Retinal pigment epithelial cell (primary cell): ENCODE results near the gene C11orf52.

Experiments used
- DNase-seq: peaks from one replicate; pipeline ENCODE4 v3.0.0-alpha.2; 2010; ENCODE audit warnings: low read depth
- H3K4me3 ChIP-seq: 2 replicates; pipeline ENCODE4 v1.5.1; 2011; ENCODE audit warnings: mild to moderate bottlenecking, low read length, control low read depth, moderate library complexity
- TF ChIP-seq, protein P1 (sequence below): conservative IDR thresholded peaks from 2 replicates; pipeline ENCODE4 v1.5.1; 2011; ENCODE audit warnings: low read depth, low read length, control low read depth, inconsistent platforms

Gene C11orf52

DNA sequence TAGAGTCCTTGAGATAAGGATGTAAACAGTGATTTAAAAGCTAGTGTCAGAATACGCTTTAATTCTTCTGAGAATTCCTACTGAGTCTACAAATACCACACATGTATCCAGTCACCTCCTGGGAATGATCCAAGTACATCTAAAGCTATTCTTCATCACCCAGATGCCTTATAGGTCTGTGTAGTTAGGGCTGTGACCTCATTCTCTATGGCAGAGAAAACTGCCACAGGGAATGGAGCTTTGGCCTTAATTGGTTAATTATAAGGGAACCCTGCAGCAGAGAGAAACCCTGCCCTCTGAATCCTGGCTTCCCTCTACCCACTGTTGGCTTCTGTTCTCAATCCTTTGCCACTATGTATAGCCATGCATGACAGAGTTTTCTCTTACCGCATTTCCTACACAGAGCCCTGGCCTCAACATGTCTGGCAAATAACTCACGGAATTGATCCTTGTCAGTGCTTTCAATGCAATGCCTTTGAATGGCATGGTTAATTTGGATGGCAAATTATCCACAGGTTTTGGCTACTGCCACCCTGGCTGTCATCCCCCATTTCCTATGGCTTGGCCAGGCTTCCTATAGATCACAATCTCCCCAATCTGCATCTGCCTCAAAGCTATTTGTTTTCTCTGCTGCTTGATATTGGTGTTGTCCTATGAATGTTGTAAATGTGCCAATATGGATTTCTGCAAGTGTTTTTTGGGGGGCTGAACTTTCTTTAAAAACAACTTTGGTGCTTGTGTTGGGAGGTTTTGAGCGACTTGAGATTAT is 21.3 kb downstream of the C11orf52 start:
- peak; percentile 72 for DNase-seq
- TF ChIP-seq, protein P1, sequence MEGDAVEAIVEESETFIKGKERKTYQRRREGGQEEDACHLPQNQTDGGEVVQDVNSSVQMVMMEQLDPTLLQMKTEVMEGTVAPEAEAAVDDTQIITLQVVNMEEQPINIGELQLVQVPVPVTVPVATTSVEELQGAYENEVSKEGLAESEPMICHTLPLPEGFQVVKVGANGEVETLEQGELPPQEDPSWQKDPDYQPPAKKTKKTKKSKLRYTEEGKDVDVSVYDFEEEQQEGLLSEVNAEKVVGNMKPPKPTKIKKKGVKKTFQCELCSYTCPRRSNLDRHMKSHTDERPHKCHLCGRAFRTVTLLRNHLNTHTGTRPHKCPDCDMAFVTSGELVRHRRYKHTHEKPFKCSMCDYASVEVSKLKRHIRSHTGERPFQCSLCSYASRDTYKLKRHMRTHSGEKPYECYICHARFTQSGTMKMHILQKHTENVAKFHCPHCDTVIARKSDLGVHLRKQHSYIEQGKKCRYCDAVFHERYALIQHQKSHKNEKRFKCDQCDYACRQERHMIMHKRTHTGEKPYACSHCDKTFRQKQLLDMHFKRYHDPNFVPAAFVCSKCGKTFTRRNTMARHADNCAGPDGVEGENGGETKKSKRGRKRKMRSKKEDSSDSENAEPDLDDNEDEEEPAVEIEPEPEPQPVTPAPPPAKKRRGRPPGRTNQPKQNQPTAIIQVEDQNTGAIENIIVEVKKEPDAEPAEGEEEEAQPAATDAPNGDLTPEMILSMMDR, result no peak
- H3K4me3 ChIP-seq, result no peak overlapping the region

DNA sequence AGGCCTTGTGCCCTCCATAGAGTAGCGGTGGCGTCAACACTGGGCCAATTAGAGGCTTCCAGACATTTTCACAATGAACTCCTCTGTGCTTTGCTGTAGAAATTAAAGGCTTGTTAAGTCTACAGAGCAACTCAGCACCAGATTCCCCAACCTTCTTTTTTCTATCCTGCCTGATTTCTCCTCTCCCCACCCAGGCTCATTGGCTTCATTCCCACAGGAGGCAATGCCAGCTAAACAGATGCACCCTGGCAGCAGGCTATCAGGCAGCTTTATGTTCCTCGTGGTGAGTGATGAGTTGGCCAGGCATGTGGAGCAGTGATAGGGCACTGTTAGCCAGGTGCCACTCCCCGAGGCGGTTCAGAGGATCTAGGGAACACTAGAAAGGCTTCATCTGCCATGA is 23.2 kb downstream of the C11orf52 start:
- H3K4me3 ChIP-seq, result no peak overlapping the region
- no peak for DNase-seq
- TF ChIP-seq, protein P1, result no peak

DNA sequence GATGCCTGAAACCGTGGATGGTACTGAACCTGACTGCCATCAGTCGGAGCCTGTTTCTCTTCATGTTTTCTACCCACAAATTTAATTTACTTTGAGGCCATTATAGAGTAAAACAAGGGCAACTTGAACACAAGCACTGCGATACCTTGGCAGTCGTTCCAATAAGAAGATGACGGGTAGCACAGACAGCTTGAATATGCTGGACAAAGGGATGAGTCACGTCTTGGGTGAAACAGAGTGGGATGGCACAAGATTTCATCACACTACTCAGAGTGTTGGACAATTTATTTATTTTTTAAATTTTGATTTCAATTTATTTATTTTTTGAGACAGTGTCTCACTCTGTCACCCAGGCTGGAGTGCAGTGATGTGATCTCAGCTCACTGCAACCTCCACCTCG is 24.1 kb downstream of the C11orf52 start:
- H3K4me3 ChIP-seq, result no peak overlapping the region
- TF ChIP-seq, protein P1, result no peak
- no peak for DNase-seq

DNA sequence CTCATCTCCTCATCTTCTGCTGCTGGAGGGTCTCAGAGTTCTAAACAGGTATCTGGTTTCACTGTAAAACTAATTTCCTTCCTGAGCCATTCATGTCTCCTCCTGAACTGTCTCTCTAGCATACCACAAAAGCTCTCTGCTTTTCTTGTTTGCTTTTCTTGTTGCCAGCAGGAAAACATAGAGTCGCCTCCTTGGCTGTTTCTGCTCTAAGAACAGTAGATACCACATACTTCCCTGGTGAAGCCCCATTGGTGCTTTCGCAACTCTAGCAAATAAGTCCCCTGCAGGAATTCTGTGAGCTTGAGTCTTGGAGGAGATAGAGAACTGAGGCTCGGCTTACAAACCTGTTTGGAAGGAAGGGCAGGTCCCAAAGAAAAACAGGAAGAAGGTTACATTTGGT is 25.4 kb downstream of the C11orf52 start:
- DNase-seq, result no peak
- TF ChIP-seq, protein P1, result no peak
- no peak overlapping the region for H3K4me3 ChIP-seq

DNA sequence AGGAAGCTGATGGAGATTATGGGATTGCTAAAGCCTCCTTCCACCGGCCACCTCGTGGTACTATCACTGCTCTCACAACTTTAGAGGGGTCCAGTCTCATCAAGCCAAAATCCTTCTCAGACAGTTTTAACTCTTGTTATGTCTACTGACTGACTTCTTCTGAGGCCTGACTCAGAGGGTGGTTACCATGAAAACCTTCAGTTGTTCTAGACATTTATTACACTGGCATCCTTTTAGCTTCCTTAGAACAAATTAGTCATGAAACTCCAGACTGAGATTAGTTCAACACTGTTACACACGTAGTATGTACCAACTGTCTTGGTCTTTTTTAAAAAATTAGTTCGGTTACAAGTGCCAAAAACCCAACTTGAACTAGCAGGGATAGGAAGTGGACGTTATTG is 25.9 kb downstream of the C11orf52 start:
- peak; percentile 87 for DNase-seq
- TF ChIP-seq, protein P1, result no peak
- H3K4me3 ChIP-seq, result no peak overlapping the region

DNA sequence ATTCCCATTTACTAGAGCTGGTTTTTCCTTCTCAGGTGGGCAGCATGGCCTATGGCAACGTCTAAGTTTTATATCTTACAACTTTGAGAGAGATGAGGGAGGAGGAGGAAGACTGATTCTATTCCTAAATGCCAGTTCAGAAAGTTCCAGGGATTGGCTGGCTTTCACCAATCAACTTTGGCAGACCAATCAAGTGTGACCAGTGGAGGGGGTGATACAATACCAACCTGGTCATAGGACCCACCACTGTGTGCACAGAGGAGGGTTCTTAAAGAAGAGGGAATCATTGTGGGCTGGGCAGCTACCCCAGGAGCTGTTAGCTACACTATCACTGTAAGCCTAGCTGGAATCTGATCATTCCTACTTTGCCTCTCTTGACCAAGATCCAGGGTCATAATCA is 26.5 kb downstream of the C11orf52 start:
- DNase-seq, result no peak
- no peak overlapping the region for H3K4me3 ChIP-seq

DNA sequence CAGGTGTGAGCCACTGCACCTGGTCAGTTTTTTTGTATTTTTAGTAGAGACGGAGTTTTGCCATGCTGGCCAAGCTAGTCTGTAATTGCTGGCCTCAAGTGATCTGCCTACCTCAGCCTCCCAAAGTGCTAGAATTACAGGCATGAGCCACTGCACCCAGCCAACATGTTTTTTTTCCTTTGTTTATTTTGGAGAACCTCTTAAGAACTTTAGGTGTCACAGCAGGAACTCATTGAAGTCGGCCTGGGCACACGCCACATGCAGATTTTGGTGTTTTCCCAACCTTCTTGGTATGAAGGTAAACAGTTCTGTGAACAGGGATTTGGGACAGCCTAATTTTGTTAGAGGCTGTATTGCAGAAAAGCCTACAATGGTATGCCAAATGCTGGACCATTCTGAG is 27.8 kb downstream of the C11orf52 start:
- no peak for DNase-seq
- no peak overlapping the region for H3K4me3 ChIP-seq
- TF ChIP-seq, protein P1, result no peak

More for the DNA sequence above, 26.5 kb downstream of the C11orf52 start:
- TF ChIP-seq, protein P1, result no peak
